Measurements from ENCODE around the gene GNE.

GRCh38 chr9:36217256-36217968 lies 40.8 kb downstream of the GNE start:
- no peak for TF ChIP-seq CTCF (conservative IDR thresholded peaks at IDR 0.05; ENCODE audit: low read depth, low read length)
- no peak for TF ChIP-seq EZH2 (IDR thresholded peaks at IDR 0.05; ENCODE audit: low read length, unreplicated experiment)
- no peak for TF ChIP-seq EZH2phosphoT487 (IDR thresholded peaks at IDR 0.05; ENCODE audit: borderline replicate concordance, low read length)

Data from PC-3 (cell line).